Left renal pelvis (tissue), 4 donors: Measurements from ENCODE around the gene ATAT1. TPM values are rescaled to one million over a fixed set of nuclear protein-coding genes. Genes with fewer than 3 reads are reported as not detected.

ENCODE experiments used
- DNase-seq, 4 donors: peaks; one replicate each; pipeline ENCODE4 v3.0.0-alpha.2; 2013; ENCODE audit warnings: low read depth in 4 of 4, low spot score in 3 of 4
- polyA plus RNA-seq, 4 donors: library from polyadenylated mRNA; unstranded; fragments of 120-200 nt; gene quantifications; one replicate each; pipeline ENCODE4 v1.2.1, GENCODE V29; 2013; ENCODE audit not compliant: insufficient read length in 4 of 4

ATAT1 gene
- polyA plus RNA-seq, 4 donors, result 33.7 to 66.4 (median 39.8) TPM

DNA sequence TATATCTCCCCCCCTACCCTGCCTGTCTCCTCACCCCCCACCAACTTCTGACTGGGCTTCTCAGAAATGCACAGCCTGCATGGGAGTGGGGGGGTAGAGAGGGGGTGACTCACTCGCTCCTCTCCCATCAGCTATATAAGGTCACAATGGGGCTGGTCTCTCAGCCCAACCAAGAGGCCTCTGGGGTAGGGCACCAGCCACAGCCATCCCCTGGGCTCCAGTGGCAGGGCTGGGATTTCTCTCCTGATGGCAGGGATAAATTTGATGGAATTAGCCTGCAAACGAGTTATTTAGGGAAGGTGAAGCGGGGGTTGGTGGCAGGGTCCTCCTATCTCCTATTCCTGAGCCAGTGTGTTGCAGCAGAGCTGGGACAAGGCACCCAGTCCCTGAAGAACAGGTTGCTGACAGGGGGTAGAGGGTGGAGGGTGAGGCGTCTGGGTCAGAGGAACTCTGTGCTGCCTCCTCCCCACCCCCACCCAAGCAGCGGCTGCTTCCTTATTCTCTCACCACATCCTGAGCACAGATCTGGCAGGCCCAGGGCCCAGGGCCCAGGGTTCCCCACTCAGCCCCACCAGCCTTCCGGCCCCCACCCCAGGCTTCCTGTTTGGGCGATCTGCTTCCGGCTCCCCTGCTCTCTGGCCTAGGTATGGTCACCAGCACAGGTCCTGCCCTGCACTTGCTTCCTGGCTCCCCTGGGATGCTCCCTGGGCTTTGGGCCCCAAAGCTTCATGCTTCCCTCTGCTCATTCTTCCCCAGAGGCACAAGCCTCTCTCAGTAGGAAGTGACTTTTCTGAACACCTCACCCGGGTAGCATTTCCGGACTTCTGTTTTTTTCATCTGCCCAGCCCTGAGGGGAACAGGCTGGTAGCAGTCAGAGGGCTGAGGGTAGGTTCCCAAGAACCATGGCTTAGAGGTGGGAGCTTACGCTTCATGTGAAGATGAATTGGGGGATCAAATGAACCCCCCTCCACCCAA, 55.8 kb downstream of the ATAT1 start:
- DNase-seq, result no peak

DNA sequence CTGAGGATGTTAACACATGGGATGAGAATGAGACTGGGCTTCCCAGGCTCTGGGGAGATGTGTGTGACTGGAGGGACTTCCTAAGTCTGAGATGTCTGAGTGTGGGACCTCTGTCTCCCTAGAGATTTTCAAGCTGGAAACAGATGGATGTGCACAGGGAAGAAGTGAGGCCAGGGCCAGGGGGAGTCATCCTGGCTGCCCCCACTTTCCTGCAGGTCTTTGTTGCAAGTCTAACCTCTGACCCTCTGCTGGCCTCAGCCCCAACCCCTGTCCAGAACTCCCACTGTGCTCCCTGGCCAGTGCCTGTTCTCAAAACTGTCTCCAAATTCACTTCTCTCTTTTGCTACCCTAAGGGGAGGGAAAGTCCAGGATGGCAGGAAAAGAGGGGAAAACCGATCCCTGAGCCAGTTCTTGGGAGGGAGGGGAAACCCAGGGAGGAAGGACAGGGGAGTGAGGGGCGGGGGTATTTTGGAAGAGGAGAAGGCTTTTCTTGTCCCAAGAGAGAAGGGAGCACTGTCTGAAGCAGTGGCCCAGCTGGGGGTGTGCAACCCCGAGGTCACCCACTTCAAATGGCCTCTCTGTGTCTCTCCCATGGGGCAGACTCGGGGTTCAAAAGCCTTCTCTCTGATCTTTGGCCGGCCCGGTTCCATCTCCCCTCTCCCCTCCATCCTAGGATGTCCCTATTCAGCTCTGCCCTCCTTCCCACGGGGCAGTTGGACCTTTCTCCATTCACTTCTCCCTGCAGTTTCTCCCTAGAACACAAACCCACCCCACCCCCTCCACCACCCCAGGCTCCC, 56.7 kb downstream of the ATAT1 start:
- DNase-seq, result no peak

DNA sequence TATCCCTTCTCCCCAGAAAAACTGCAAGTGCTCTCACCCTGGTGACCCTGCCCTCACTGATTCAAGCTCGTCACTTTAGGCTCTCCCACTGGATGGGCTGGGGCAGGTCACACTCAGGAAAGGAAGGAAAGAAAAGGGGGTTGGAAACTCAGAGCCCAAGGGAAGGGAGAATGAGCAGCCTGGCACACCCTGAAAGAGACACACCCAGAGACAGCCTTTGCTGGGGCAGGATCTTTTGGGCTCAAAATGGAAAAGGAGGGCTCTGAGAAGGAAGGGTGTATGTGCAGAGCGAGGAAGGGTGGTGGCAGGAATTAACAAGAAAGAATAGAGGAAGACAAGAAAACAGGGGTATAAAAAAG, 57.3 kb downstream of the ATAT1 start:
- DNase-seq, result no peak

DNA sequence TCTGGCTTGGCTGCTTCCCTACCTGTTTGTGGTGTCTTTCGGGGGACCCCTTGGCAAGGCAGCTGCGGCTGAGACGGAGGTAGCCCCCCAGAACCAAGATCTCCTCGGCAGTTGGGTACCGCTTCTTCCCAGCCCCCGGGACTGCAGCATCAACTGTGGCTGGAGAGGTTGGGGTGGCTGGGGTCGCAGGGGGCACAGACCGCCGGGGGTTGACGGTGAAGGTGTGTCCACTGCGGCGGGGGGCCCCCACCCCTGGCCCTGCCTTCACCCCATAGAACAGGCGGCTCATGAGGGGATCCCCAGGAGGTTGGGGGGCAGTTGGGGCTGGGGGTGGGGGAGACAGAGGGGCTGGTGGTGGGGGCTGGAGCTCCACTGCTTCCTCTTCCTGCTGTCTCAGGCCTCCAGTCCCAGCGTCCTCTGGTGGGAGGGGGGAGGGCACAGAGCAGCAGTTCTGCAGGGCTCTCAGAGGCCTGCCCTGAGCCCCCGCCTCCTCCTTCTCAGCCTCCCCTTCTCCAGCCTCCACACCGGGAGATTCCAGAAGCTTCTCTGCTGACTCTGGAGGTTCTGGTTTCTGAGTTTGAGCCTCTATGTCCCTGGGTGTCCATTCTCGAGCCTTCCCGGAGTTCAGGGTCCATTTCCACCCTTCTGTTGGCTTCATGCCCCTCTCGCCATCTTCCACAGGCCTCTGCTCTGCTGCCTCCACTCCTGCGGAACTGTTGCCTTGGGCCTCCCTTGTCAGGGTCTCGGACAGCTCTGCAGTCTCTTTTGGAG, 57.9 kb downstream of the ATAT1 start:
- DNase-seq, result no peak

DNA sequence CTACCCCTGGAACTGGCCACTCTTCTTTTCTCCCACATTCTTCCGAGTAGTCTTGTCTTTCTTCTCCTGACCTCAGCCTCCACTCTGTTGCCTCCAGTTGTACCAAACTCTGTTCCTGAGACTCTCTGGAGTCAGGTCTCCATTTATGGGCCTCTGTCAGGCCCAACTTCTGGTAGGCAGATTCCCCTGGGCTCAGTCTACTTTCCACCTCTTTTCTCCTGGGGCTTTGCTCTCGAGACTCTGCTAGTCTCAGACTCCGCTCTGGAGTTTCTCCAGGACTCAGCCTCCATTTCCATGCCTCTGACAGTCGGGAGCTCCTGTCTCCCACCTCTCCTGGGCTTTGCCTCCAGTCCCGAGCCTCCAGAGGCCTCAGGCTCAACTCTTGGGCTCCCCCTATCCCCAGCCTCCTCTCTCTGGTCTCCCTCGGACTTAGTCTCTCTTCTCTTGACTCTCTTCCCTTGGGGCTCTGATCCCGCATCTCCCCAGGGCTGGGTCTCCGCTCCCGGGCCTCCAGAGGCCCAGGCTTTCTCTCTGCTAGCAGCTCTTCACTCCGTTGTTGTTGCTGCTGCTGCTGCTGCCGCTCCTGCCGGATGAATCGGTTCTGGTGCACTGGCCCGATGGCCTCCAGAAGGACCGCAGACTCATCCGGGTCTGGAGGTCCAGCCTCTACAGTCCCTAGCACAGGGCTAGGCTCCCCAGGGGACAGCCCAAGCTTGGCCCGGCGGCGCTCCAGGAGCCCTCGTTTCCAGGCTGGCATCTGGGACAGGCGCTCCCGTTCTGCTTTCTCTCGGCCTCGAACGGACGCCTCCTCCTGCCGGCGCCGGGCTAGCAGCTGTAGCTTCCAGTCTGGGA, 58.7 kb downstream of the ATAT1 start:
- DNase-seq, result no peak

DNA sequence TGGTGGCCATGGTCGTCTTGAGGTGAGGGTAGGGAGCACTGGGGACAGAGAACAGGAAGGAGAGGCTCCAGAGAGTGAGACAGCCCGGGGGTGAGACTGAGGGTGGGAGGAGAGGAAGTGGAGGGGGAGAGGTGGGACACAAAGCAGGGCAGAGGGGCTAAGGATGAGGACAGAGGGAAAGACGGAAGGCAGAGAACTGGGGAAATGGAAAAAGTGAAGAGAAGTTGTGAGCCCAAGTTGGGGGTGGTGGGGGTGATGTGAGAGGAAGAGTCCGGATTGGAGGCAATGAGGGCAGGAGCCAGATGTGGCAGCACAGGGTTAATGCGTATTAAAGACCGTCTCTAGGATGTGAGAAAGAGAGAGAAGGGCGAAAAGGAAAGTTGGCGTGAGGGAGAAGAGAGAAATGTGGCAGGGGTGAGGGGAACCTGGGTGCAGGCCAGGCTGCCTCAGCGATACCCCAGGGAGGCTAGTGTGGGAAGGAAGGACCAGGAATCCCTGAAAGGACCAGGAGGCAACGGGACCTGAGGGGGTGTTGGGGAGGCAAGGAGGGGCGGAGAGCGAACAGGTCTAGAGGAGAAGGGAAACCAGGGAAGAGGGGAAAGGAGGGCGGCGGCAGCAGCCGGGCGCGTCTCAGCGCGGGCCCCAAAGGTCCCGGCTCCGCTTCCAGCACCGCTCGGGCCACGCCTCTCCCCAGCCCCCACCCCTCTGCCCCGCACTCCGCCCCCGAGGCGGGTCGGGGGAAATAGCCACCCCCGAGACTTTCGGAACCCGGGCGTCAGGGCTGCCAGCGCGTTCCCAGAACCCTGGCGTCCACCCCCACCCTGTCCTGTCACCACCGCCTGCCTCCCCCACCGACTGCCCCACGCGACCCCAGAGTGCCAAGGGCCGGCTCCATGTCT, 59.6 kb downstream of the ATAT1 start, which contains the start of gene PPP1R18:
Gene PPP1R18, minus strand, starts transcription at position 637 of the 899 bp plus-strand sequence. Its CDS starts 627 bp downstream, at position 10.
- no peak for DNase-seq

DNA sequence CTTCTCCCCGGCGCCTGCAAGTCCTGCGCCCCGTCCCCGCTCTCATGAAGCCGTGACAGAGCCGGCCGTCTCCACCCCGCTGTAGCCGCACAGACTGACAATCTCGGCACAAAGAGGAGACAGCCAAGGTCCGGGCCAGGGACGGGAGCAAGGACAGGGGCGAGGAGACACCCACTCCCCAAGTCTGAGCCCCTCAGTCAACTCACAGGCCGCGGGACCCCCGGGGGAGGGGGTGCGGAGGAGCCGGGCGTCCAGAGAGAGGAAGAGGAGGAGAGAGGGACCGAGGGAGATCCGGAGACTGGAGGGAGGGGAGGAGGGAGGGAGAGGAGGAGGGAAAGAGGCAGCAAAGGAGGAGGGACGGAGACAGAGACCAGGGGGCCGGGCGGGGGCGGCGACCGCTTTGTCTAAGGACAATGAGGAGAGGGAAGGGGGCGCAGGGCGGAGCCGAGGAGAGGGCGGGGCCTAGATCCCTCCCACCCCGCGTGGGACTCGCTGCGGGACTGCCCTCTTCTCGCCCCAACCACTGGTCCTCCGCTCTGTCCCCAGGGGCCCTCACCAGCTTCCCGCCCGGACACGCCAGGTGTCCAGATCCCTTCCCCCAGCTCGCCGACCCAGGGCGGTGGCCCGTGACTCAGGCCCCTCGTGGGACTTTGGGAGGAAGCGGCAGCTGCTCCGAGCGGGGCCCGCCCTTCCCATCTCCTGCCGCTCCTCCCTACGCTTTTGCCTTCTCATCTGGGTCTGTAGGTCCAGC, 60.4 kb downstream of the ATAT1 start:
- DNase-seq, result peak; percentile 78 to 85 (median 80)

DNA sequence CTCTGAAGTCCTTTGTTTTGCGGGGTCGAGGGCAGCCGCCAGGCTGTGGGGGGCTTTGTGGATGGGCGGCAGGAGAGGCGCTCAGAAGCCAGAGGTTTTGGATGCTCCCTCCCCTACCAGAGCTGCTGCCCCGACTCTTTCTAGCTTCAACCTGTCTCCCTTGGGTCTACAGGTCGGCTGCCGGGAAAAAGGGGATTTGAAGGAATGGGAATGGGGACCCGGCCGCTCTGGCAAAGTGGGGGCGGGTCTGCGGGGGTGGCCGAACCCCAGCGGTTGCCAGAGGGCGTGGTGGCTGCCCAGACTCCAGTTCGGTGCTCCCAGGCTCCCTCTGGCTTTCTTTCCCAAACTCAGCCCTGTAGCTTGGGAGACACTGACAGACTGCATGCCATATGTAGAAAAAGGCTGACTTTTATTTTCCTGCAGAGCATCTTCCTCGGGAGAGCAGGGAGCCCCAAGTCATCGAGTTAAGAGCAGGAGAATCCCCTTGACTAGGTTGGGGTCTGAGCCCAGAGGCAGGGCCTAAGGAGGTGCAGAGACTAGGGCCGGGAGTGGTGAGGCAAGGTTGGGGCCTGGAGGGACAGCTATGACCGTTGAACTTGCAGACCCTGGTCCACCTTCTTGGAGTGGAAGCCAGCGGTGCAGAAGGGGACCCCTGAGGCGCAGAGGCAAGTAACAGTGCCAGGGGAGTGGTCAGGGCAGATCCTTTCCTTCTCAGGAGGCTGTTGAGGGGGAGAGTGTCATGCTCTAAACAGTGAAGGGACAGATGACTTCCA, 61.2 kb downstream of the ATAT1 start:
- DNase-seq, result no peak

DNA sequence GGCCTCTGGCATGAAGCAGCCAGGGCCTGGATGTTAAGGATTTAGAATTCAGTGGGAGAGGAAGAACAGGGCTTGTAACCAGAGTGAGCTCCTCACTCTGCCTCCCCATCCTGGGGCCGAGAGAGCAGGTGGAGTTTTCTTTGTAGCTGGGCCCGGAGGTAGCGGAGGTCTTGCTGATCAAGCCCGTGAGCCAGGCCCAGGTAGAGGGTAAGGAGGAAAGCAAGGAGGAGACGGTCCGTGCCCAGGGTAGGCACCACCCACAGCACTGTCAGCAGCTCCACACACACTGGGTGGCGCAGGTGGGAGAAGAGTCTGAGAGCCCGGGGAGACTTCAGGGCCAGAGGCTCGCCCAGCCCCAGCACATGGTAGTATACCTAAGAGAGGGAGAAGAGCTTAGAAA, 61.9 kb downstream of the ATAT1 start:
- DNase-seq, result no peak

DNA sequence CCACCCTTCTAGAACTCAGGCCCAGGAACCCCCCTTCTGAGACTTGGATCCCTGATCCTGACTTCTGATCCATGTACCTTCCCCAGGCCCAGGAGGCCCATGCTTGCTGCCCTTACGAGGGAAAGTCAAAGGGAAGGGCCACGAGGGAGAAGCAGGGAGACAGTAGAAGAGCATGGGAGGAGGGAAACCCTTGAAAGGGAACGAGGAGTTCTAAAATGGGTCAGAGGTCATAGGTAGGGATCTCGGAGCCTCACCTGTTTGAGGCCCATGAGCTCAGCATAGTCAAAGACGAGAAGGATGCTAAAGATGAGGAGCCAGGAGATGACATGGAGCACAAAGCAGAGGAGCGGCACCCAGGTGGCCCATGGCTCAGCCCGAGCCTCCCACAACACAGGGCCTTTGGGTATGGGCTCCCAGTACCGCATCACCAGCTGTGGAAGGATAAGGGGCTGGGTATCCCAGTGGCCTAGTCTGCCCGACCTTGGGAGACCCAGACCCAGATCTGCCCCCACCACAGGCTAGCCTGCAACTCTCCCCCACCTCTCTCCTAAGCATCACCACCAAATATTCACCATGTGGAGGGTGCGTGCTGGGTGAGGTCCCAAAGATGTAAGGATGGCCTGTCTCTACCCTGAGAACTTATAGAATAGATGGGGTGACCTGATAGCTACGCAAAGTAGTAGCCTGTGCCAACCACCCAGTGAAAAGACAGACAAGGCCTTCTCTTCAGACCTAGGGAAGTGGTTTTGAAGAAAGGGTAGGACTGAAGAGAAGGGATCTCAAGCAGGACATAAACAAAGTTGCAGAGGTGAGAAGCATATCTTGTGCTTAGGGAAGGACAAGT, 62.6 kb downstream of the ATAT1 start:
- no peak for DNase-seq

DNA sequence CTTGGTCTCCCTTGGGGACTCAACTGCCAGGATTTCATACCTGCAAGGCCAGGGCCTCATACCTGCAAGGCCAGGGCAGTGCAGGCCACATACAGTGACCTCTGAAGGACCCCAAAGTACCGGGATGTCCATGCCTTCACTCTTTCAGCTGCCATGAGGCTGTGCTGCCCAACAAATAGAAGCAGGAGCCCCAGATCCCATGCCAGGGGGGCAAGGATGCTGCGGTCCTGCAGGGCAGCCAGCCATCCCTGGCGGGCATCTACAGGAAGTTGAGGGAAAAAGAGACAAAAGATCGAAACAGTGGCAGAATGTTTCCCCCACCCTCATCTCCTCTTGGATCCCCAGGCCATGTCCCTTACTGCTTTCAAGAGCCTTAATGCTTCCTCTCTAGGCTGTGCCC, 63.3 kb downstream of the ATAT1 start:
- no peak for DNase-seq

DNA sequence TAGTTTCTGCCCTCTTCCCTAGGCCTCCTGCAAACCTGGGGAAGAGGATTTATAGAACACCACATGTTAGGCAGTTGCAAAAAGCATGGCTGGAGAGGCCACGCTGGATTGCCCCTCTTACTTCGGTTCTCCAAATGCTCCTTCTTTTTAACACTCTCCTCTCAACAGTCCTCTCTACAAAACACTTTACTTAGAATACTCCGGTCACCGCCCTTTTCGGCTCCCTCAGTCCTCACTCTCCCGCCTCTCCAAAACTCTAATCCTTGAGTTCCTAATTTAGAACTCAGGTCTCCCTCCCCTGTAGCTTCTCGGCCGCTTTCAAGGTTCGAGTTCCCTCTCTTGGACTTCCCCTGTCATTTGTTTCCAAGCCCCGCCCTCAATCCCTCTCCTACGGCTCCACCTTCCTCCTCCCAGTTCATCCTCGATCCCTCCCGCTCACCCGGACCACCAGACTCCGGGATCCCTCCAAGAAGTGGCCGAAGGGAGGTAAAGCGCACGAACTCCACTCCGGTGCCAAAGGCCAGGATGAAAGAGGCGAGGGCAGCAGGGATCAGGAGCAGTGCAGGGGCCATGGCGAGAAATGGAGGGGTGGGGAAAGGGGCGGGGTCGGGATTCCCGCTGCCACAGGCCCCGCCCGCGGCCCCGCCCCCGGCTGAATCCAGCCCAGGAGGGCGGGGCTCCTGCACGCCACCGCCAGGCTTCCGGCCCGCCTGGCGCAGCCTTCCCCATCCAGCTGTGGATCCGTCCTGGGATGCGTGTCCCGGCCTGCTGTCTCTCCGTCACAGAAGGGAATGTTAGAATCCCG, 63.9 kb downstream of the ATAT1 start, which contains the start of gene NRM:
Gene NRM, minus strand, starts transcription at position 582 of the 805 bp plus-strand sequence. Its CDS starts 10 bp downstream, at position 572.
- peak; percentile 78 to 86 (median 78) for DNase-seq

DNA sequence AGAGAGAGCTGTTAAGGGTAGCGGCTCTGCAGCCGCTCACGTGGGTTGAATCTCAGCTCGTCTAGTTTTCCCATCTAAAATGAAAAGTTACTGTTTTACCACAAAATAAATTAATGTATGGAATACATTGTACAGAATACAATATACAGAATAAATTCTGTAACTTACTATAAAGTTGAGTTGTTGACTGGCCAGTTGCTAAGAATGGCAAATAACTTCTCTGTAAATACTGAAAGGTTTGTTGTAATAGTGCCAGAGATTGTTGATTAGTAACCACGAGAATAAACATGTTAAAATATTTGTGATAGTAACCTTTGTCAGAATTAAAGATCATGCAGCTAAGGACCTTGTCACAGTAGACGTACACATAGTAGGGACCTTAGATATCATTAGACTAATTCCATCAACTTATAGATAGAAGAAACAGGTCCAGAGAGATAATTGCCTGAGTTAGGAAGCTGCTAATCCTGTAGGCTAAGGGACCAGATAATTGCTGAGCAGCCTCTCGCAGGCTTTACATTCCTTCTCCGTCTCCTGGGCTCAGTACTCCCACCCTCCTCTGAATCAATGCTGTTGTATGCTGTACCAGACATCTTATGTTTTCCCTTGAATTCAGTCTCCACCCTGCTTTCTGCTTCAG, 64.7 kb downstream of the ATAT1 start:
- DNase-seq, result no peak
